ENCODE measurements around the gene USP19.

- TF ChIP-seq CTCF (IDR thresholded peaks at IDR 0.05; ENCODE audit: poor library complexity, severe bottlenecking) (no peak), EP300 (conservative IDR thresholded peaks at IDR 0.05; ENCODE audit: poor library complexity, severe bottlenecking) (no peak), POLR2AphosphoS5 (IDR thresholded peaks at IDR 0.05) (no peak), SMC3 (conservative IDR thresholded peaks at IDR 0.05; ENCODE audit: poor library complexity) (no peak)
These were observed 11.4 kb upstream of the USP19 start for GRCh38 chr3:49132073-49132436.

Data from neural cell (in vitro differentiated cells).